Esophagus (tissue), 2 donors: ENCODE data around the gene TAOK3. TPM values are rescaled to one million over a fixed set of nuclear protein-coding genes. Genes with fewer than 3 reads are reported as not detected.

Experiments used
- H3K27ac ChIP-seq, 2 donors: one replicate each; pipeline ENCODE4 v1.5.1; 2013; ENCODE audit warnings: low read depth in 2 of 2, mild to moderate bottlenecking in 2 of 2, inconsistent platforms in 1 of 2, low read length in 1 of 2, moderate library complexity in 1 of 2
- H3K27me3 ChIP-seq, 2 donors: one replicate each; pipeline ENCODE4 v1.6.1; 2013; ENCODE audit warnings: low read length in 2 of 2, control low read depth in 1 of 2, mild to moderate bottlenecking in 1 of 2; ENCODE audit not compliant: insufficient read depth in 2 of 2, control insufficient read depth in 1 of 2
- H3K36me3 ChIP-seq, 2 donors: one replicate each; pipeline ENCODE4 v1.6.1; 2013; ENCODE audit warnings: low read length in 1 of 2; ENCODE audit not compliant: control insufficient read depth in 2 of 2, insufficient read depth in 2 of 2
- H3K4me1 ChIP-seq, 2 donors: one replicate each; pipeline ENCODE4 v1.6.1; 2013; ENCODE audit warnings: low read length in 1 of 2; ENCODE audit not compliant: control insufficient read depth in 2 of 2, insufficient read depth in 2 of 2
- H3K4me3 ChIP-seq, 2 donors: one replicate each; pipeline ENCODE4 v1.5.1; 2013; ENCODE audit warnings: low read length in 2 of 2, mild to moderate bottlenecking in 2 of 2, low read depth in 1 of 2, moderate library complexity in 1 of 2
- H3K9me3 ChIP-seq, 2 donors: one replicate each; pipeline ENCODE4 v1.6.1; 2013; ENCODE audit warnings: mild to moderate bottlenecking in 2 of 2, low read depth in 1 of 2, low read length in 1 of 2, moderate library complexity in 1 of 2; ENCODE audit not compliant: control insufficient read depth in 2 of 2, insufficient read depth in 1 of 2
- WGBS, 2 donors: extraction: QIAGEN DNeasy Blood & Tissue Kit; methylation state at CpG; one replicate each; pipeline ENCODE4 v1.1.7; 2013; 5-methylcytosine and 5-hydroxymethylcytosine counted together
- polyA plus RNA-seq, 2 donors: library from polyadenylated mRNA; stranded (reverse); fragments of 200-250 nt; gene quantifications; one replicate each; pipeline ENCODE4 v1.2.3, GENCODE V29; 2013
- donor health status: healthy with polysubstance abuse.
- donor health status: Bipolar disorder and iron deficiency.

The TAOK3 gene
- polyA plus RNA-seq, 2 donors, result 11.3 to 12.2 TPM

DNA sequence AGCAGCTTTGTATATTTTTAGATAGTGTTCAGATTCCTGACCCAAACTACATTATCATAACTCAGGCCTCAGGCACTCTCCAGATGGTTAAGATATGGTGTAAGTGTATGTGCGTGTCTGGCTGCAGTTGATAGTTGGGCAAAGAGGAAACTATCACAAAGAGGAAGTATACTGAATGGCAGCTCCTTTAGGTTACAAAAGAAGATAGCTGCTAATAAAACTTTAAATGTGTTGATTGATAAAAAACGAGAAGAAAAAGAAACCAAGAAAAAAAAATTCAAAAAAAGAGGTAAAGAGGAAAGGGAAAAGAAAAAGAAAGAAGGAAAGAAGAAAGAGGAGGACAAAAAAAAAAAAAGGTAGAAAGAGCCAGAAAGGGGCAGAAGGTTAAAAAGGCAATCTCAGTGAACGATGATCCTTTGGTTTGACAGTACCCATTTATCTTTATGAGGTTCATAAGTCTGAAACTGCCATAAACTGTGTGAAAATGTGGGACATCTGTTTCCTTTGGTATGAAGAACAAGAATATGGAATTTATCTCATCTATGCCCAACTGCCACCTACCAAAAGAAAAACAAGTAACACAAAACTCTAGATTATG, 42.2 kb downstream of the TAOK3 start:
- Histone ChIP-seq H3K36me3 (no peaks in the 10 kb centered on the region), H3K4me3 (no peak overlapping the region), H3K4me1 (no peaks in the 10 kb centered on the region), H3K9me3 (no peaks in the 10 kb centered on the region), H3K27ac (no peak overlapping the region), H3K27me3 (no peaks in the 10 kb centered on the region)
- WGBS, 2 donors, result 59% methylated on average over 3 of the region's 3 CpGs

DNA sequence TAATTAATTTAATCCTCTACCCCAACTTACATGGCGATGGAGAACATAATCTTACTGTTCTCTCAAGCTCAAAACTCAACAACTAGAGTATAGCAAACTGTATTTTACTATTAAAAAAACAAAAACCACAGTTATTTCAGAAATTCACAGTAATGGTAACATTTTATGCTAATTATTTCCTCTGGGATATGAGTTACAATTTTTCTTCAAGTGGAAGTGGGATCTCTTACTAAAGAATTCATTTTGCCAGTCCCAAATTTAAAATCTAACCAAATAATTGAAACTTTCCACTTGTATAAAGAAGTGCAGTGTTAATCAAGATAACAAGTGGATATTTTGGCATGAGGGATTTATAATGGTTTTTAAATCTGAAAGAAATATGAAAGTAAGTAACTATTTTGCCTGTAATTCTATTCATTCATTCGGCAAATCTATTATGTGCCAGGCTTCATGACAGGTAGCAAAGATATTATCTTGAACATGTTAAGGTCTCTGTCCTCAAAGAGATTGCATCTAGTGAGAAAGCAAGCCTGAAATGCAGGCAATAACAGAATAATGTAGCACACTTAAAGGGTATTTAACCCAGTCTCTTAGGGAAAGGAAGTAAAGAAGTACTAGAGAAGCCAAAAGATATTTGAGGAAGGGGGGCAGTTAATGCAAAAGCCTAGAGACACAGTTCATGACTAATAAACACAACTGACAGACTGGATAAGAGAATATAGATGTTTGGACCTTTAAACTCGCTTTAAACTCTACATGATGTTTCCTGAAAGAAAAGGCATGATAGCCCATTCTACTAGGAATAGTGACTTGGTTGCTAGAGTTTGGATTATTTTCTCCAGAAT, 44.0 kb downstream of the TAOK3 start:
- H3K4me1 ChIP-seq, result no peaks in the 10 kb centered on the region

DNA sequence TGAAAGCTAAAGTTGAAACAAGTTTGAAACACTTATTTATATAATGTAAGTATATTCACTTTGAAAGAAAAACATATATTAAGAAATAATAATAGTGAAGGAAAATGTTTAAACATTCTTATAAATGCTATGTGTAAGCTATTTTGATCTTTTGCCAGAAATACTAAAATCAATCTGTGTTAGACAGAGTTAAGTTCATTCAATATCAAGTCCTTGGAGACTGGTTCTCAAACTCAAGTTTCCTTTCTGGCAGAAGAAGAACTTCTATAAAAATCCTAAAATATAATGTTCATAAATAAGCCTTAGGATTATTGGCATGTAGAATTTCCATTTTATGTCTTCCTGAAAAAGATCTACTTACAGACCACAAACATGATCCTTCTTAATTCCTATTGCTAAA, 45.3 kb downstream of the TAOK3 start:
- H3K27me3 ChIP-seq, result no peaks in the 10 kb centered on the region
- no peak overlapping the region for H3K4me3 ChIP-seq
- no peaks in the 10 kb centered on the region for H3K4me1 ChIP-seq
- no peak overlapping the region for H3K27ac ChIP-seq
- H3K36me3 ChIP-seq, result no peaks in the 10 kb centered on the region
- H3K9me3 ChIP-seq, result no peaks in the 10 kb centered on the region

More for the DNA sequence above, 44.0 kb downstream of the TAOK3 start:
- no peak overlapping the region for H3K4me3 ChIP-seq
- no peaks in the 10 kb centered on the region for H3K9me3 ChIP-seq
- 81 to 82% methylated on average over 3 of the region's 3 CpGs for WGBS, 2 donors
- H3K27ac ChIP-seq, result no peak overlapping the region
- no peaks in the 10 kb centered on the region for H3K27me3 ChIP-seq
- H3K36me3 ChIP-seq, result no peaks in the 10 kb centered on the region

DNA sequence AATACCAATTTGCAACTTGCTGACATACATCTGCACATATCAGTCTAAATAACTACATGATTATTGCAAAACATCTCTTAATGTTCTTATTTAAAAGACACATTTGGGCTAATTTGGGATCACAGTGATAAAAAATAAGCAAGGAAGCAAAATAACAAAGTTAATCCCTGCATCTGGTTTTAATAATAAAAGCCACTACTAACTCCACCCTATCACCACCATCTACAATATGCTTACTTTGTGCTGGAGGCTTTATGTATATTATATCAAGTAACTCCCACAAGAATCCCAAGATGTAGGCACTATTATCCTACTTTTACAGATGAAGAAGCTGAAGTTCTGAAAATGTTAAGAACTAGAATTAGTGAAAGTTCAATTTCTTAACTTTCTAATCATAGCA, 45.7 kb downstream of the TAOK3 start:
- Histone ChIP-seq H3K27ac (no peak overlapping the region), H3K4me1 (no peaks in the 10 kb centered on the region), H3K9me3 (no peaks in the 10 kb centered on the region), H3K27me3 (no peaks in the 10 kb centered on the region), H3K4me3 (no peak overlapping the region), H3K36me3 (no peaks in the 10 kb centered on the region)

DNA sequence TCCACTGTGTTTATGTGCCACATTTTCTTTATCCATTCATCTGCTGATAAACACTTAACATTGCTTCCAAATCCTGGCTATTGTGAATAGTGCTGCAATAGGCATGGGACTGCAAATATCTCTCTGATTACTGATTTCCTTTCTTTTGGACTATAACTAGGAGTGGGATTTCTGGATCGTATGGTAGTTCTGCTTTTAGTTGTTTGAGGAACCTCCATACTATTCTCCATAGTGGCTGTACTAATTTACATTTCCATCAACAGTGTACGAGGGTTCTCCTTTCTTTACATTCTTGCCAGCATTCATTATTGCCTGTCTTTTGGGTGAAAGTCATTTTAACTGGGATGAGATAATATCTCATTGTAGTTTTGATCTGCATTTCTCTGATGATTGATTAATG, 47.6 kb downstream of the TAOK3 start:
- no peaks in the 10 kb centered on the region for H3K36me3 ChIP-seq
- no peaks in the 10 kb centered on the region for H3K27me3 ChIP-seq
- H3K27ac ChIP-seq, result no peak overlapping the region
- no peak overlapping the region for H3K4me3 ChIP-seq
- 91% methylated on average over 2 of the region's 2 CpGs for whole genome bisulfite sequencing, 2 donors
- H3K4me1 ChIP-seq, result no peaks in the 10 kb centered on the region
- H3K9me3 ChIP-seq, result no peaks in the 10 kb centered on the region

DNA sequence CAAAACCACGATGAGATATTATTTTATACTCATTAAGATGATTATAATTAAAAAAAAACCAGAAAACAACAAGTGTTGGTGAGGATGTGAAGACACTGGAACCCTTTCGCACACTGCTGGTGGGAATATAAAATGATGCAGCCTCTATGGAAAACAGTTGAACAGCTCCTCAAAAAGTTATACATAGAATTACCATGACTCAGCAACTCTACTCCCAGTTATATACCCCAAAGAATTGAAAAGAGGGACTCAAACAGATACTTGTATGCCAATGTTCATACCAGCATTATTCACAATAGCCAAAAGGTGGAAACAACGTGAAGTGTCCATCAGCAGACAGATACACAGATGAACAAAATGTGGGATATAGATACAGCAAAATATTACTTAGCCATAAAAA, 53.1 kb downstream of the TAOK3 start:
- H3K4me3 ChIP-seq, result no peak overlapping the region
- no peaks in the 10 kb centered on the region for H3K9me3 ChIP-seq
- H3K27me3 ChIP-seq, result no peaks in the 10 kb centered on the region
- no peak overlapping the region for H3K27ac ChIP-seq
- 92 to 93% methylated on average over 3 of the region's 3 CpGs for WGBS, 2 donors
- no peaks in the 10 kb centered on the region for H3K4me1 ChIP-seq
- no peaks in the 10 kb centered on the region for H3K36me3 ChIP-seq

DNA sequence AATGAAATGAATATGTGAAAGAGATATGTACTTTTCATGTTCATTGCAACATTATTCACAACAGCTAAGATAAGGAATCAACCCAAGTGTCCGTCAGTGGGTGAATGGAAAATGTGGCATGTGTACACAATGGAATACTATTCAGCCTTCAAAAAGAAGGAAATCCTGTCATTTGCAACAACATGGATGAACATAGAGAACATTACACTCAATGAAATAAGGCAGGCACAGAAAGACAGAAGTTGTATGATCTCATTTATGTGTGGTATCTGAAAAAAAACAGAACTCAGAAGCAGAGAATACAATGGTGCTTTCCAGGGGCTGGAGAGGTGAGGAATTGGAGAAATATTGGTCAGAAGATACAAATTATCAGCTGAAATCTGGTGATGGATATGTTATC, 54.0 kb downstream of the TAOK3 start:
- Histone ChIP-seq H3K4me3 (no peak overlapping the region), H3K36me3 (no peaks in the 10 kb centered on the region), H3K27me3 (no peaks in the 10 kb centered on the region), H3K4me1 (no peaks in the 10 kb centered on the region), H3K9me3 (no peaks in the 10 kb centered on the region), H3K27ac (no peak overlapping the region)
- WGBS, 2 donors, result 98% methylated on average over 1 of the region's 1 CpG

DNA sequence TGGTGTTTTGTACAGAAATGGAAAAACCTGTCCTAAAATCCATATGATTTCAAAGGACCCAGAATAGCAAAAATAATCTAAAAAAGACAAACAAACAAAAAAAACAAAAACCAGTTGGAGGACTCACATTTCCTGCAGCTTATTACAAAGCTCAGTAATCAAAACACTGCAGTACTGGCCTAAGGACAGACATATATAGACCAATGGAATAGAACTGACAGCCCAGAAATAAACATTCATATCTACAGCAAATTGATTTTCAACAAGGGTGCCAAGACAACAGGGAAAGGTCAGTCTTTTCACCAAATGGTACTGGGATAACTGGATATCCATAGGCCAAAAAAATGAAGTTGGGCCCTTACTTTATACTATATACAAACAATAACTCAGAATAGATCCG, 55.0 kb downstream of the TAOK3 start:
- Histone ChIP-seq H3K4me3 (no peak overlapping the region), H3K27ac (no peak overlapping the region), H3K9me3 (no peaks in the 10 kb centered on the region), H3K36me3 (no peaks in the 10 kb centered on the region), H3K4me1 (no peaks in the 10 kb centered on the region), H3K27me3 (no peaks in the 10 kb centered on the region)
- 67 to 98% methylated on average over 1 of the region's 1 CpG for WGBS, 2 donors

DNA sequence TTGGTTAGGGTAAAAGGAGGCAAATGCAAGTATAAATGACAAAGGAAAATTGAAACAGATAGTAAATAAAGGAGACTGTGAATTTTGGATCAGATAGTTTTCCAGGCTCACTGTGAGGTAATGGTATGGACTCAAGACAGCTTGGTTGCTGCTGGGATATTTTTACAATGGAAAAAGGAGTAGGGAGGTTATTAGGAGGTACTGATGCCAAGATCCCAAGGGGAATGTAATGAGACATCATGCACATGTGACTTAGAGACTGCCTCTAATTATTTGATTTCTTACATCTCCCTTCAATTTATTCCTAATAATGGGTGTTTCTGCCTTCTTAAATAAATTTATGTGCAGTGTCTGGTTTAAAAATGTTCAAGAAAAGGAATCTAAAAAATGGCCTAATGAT, 56.9 kb downstream of the TAOK3 start:
- H3K27me3 ChIP-seq, result no peaks in the 10 kb centered on the region
- H3K36me3 ChIP-seq, result no peaks in the 10 kb centered on the region
- H3K4me3 ChIP-seq, result no peak overlapping the region
- no peak overlapping the region for H3K27ac ChIP-seq
- H3K9me3 ChIP-seq, result no peaks in the 10 kb centered on the region
- H3K4me1 ChIP-seq, result no peaks in the 10 kb centered on the region

DNA sequence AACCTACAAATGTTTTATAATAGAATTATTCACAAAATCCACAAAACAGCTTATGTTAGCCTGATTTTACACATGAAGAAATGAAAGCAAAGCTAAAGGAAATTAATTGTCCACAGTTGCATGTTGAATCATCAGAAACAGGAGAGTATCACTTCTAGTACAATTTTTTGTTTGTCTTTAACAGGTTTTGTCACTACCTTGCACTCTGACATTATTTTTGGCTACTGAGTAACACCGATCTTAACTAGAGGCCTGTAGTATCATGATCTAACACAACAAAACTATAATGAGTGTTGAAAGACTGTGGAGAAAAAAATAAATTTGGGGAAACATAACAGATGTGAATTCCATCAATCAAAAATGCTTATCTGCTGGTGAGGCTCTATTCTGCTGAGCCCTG, 60.1 kb downstream of the TAOK3 start:
- no peaks in the 10 kb centered on the region for H3K4me1 ChIP-seq
- H3K4me3 ChIP-seq, result no peak overlapping the region
- no peaks in the 10 kb centered on the region for H3K9me3 ChIP-seq
- no peaks in the 10 kb centered on the region for H3K27me3 ChIP-seq
- H3K27ac ChIP-seq, result no peak overlapping the region
- H3K36me3 ChIP-seq, result no peaks in the 10 kb centered on the region
- 31 to 32% methylated on average over 1 of the region's 1 CpG for WGBS, 2 donors
